B cell (primary cell): ENCODE results near the gene MAGI2.

Experiments
- EZH2 ChIP-seq: IDR thresholded peaks from 2 replicates; pipeline ENCODE4 v1.6.1; 2012; ENCODE audit warnings: borderline replicate concordance, low read depth, mild to moderate bottlenecking, moderate library complexity, low read length; ENCODE audit not compliant: insufficient read depth, poor library complexity, severe bottlenecking
- TF ChIP-seq, protein P1 (sequence below): fragments of 200-600 bp; IDR thresholded peaks from one replicate; pipeline ENCODE4 v1.8.0; 2022; ENCODE audit warnings: antibody characterized with exemption, mild to moderate bottlenecking

- TF ChIP-seq, protein P1, sequence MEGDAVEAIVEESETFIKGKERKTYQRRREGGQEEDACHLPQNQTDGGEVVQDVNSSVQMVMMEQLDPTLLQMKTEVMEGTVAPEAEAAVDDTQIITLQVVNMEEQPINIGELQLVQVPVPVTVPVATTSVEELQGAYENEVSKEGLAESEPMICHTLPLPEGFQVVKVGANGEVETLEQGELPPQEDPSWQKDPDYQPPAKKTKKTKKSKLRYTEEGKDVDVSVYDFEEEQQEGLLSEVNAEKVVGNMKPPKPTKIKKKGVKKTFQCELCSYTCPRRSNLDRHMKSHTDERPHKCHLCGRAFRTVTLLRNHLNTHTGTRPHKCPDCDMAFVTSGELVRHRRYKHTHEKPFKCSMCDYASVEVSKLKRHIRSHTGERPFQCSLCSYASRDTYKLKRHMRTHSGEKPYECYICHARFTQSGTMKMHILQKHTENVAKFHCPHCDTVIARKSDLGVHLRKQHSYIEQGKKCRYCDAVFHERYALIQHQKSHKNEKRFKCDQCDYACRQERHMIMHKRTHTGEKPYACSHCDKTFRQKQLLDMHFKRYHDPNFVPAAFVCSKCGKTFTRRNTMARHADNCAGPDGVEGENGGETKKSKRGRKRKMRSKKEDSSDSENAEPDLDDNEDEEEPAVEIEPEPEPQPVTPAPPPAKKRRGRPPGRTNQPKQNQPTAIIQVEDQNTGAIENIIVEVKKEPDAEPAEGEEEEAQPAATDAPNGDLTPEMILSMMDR: no peak
- TF ChIP-seq EZH2: no peak
Measured at GRCh38 chr7:78996013-78996412, 457.5 kb downstream of the MAGI2 start.
